ENCODE results near the gene DRAXIN.

The DRAXIN gene

GRCh38 chr1:11690397-11691301, 861 bp upstream of the DRAXIN start:
- no peak for DNase-seq

- no peak for DNase-seq
Measured at GRCh38 chr1:11691928-11692711, 610 bp downstream of the DRAXIN start.

- DNase-seq: peak; percentile 77
Measured at GRCh38 chr1:11693024-11693590, 1.6 kb downstream of the DRAXIN start.

- no peak for DNase-seq
Measured at GRCh38 chr1:11693917-11694316, 2.4 kb downstream of the DRAXIN start.

- no peak for DNase-seq
Measured at GRCh38 chr1:11695861-11696260, 4.4 kb downstream of the DRAXIN start.

GRCh38 chr1:11697188-11697892, 5.8 kb downstream of the DRAXIN start:
- DNase-seq: no peak

- DNase-seq: no peak
Measured at GRCh38 chr1:11697893-11698210, 6.3 kb downstream of the DRAXIN start.

- DNase-seq: no peak
Measured at GRCh38 chr1:11700601-11701467, 9.3 kb downstream of the DRAXIN start.

- DNase-seq: no peak
Measured at GRCh38 chr1:11701551-11701961, 10.0 kb downstream of the DRAXIN start.

GRCh38 chr1:11701981-11702803, 10.7 kb downstream of the DRAXIN start:
- no peak for DNase-seq

- DNase-seq: no peak
Measured at GRCh38 chr1:11703357-11704193, 12.1 kb downstream of the DRAXIN start.

GRCh38 chr1:11704194-11704529, 12.7 kb downstream of the DRAXIN start:
- no peak for DNase-seq

GRCh38 chr1:11704691-11705475, 13.4 kb downstream of the DRAXIN start:
- DNase-seq: no peak

- DNase-seq: no peak
Measured at GRCh38 chr1:11705596-11705995, 14.1 kb downstream of the DRAXIN start.

GRCh38 chr1:11706292-11706691, 14.8 kb downstream of the DRAXIN start:
- DNase-seq: no peak

GRCh38 chr1:11707621-11708276, 16.2 kb downstream of the DRAXIN start:
- DNase-seq: no peak

- no peak for DNase-seq
Measured at GRCh38 chr1:11708554-11709350, 17.2 kb downstream of the DRAXIN start.

GRCh38 chr1:11711490-11711889, 20.0 kb downstream of the DRAXIN start:
- no peak for DNase-seq

Data from fibroblast of skin of scalp (primary cell).